GM06990 (cell line): Measurements from ENCODE around the gene ABAT.

Source experiments
- DNase-seq: peaks from one replicate; pipeline ENCODE4 v3.0.0-alpha.2; 2011; ENCODE audit not compliant: insufficient read length; ENCODE audit errors: extremely low read depth
- H3K27me3 ChIP-seq: replicated peaks from 2 replicates; pipeline ENCODE4 v1.6.0; 2011; ENCODE audit warnings: low read length; ENCODE audit not compliant: control insufficient read depth, insufficient read depth
- H3K36me3 ChIP-seq: 2 replicates; pipeline ENCODE4 v1.5.1; 2011; ENCODE audit warnings: low read length; ENCODE audit not compliant: control insufficient read depth, insufficient read depth
- H3K4me3 ChIP-seq: replicated peaks from 2 replicates; pipeline ENCODE4 v1.5.1; 2011; ENCODE audit warnings: low read depth, mild to moderate bottlenecking, control low read depth, low read length
- CTCF ChIP-seq: IDR thresholded peaks from 2 replicates; pipeline ENCODE4 v1.5.1; 2011; ENCODE audit warnings: low read length, control low read depth, mild to moderate bottlenecking, inconsistent platforms; ENCODE audit not compliant: insufficient read depth, poor library complexity, severe bottlenecking

The ABAT gene

GRCh38 chr16:8758022-8758421 is 83.6 kb downstream of the ABAT start:
- no peak for TF ChIP-seq CTCF
- Histone ChIP-seq H3K27me3 (no peaks in the 10 kb centered on the region), H3K4me3 (no peak overlapping the region), H3K36me3 (no peaks in the 10 kb centered on the region)
- no peak for DNase-seq

DNA sequence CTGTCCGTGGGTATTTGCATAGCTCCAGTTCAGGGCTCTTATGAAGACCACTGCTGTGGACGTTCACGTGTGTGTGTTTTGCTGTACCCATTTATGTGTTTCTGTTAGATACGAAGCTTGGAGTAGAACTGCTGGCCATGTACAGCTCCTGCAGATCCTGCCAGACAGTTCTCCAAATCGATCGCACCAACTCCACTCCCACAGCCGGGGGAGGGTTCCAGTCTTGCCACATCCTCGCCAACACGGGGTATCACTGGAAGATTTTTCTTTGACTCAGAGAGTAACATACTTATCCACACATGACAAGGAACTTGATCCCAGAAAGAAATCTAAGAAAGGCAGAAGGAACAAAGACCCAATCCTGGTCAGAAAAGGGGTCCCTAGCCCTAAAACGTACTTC is 85.6 kb downstream of the ABAT start:
- H3K4me3 ChIP-seq, result no peak overlapping the region
- H3K27me3 ChIP-seq, result no peaks in the 10 kb centered on the region
- no peak for DNase-seq
- no peaks in the 10 kb centered on the region for H3K36me3 ChIP-seq
- TF ChIP-seq CTCF, result no peak

DNA sequence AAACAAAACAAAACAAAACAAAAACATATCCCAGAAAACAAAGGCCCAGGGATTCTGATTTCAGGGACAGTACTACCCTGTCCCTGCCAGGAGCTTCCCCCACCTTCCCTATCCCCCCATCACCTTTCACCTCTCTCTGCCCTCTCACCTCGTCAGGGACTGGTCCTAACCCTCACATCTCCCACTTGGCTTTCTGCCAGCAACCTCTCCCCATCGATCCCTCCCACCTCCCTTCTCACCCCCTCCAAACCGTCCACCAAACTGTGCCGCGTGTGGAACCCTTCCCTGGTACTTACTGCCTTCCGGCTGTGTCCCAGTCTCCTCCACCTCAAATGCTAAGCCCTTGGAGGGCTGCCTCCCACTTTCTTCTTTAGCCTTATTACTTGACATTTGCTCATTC is 86.7 kb downstream of the ABAT start:
- H3K4me3 ChIP-seq, result no peak overlapping the region
- H3K27me3 ChIP-seq, result no peaks in the 10 kb centered on the region
- no peak for DNase-seq
- H3K36me3 ChIP-seq, result no peaks in the 10 kb centered on the region
- no peak for TF ChIP-seq CTCF

- no peak for TF ChIP-seq CTCF
- DNase-seq, result no peak
Measured at GRCh38 chr16:8762254-8762653, 87.8 kb downstream of the ABAT start.

GRCh38 chr16:8763083-8763482 is 88.7 kb downstream of the ABAT start:
- no peak for TF ChIP-seq CTCF
- H3K36me3 ChIP-seq, result no peaks in the 10 kb centered on the region
- DNase-seq, result no peak
- no peak overlapping the region for H3K4me3 ChIP-seq
- no peaks in the 10 kb centered on the region for H3K27me3 ChIP-seq

More at GRCh38 chr16:8762254-8762653, 87.8 kb downstream of the ABAT start:
- Histone ChIP-seq H3K36me3 (no peaks in the 10 kb centered on the region), H3K27me3 (no peaks in the 10 kb centered on the region), H3K4me3 (no peak overlapping the region)

DNA sequence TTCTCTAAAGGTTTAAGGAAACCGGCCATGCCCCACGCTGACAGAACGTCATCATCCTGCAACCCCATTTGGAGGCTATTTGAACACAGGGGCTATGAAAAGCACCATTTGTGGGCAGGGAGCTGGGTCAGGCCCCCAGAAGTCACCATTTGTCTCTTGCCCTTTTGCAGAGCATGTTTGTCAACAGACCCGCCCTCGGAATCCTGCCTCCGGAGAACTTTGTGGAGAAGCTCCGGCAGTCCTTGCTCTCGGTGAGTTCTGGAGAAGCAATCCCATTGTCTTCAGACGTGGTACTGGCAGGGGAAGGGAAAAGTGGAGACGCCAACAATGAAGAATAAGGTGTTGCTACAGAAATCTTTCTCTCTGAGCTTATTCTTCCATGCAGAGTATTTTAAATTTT is 89.5 kb downstream of the ABAT start:
- Histone ChIP-seq H3K4me3 (no peak overlapping the region), H3K36me3 (no peaks in the 10 kb centered on the region), H3K27me3 (no peaks in the 10 kb centered on the region)
- no peak for TF ChIP-seq CTCF
- DNase-seq, result no peak
